GM06990 (cell line): Measurements from ENCODE around the gene PUS1.

Experiments used
- DNase-seq: peaks from one replicate; pipeline ENCODE4 v3.0.0-alpha.2; 2011; ENCODE audit not compliant: insufficient read length; ENCODE audit errors: extremely low read depth
- H3K27me3 ChIP-seq: replicated peaks from 2 replicates; pipeline ENCODE4 v1.6.0; 2011; ENCODE audit warnings: low read length; ENCODE audit not compliant: control insufficient read depth, insufficient read depth
- H3K36me3 ChIP-seq: 2 replicates; pipeline ENCODE4 v1.5.1; 2011; ENCODE audit warnings: low read length; ENCODE audit not compliant: control insufficient read depth, insufficient read depth
- H3K4me3 ChIP-seq: replicated peaks from 2 replicates; pipeline ENCODE4 v1.5.1; 2011; ENCODE audit warnings: low read depth, mild to moderate bottlenecking, control low read depth, low read length
- CTCF ChIP-seq: IDR thresholded peaks from 2 replicates; pipeline ENCODE4 v1.5.1; 2011; ENCODE audit warnings: low read length, control low read depth, mild to moderate bottlenecking, inconsistent platforms; ENCODE audit not compliant: insufficient read depth, poor library complexity, severe bottlenecking

Gene PUS1

GRCh38 chr12:131934535-131934934 is 5.5 kb downstream of the PUS1 start:
- no peak overlapping the region for H3K4me3 ChIP-seq
- TF ChIP-seq CTCF: no peak
- peaks cover 21% of the 10 kb centered on the region for H3K36me3 ChIP-seq
- no peaks in the 10 kb centered on the region for H3K27me3 ChIP-seq
- no peak for DNase-seq

GRCh38 chr12:131938082-131938481 is 9.0 kb downstream of the PUS1 start:
- H3K36me3 ChIP-seq: peaks cover 24% of the 10 kb centered on the region
- TF ChIP-seq CTCF: no peak
- no peak for DNase-seq
- H3K27me3 ChIP-seq: no peaks in the 10 kb centered on the region
- H3K4me3 ChIP-seq: no peak overlapping the region

GRCh38 chr12:131939007-131939406 is 9.9 kb downstream of the PUS1 start:
- no peak overlapping the region for H3K4me3 ChIP-seq
- DNase-seq: no peak
- no peak for TF ChIP-seq CTCF
- H3K36me3 ChIP-seq: peaks cover 21% of the 10 kb centered on the region
- no peaks in the 10 kb centered on the region for H3K27me3 ChIP-seq

GRCh38 chr12:131940141-131940547 is 11.1 kb downstream of the PUS1 start:
- H3K36me3 ChIP-seq: peaks cover 23% of the 10 kb centered on the region
- TF ChIP-seq CTCF: no peak
- DNase-seq: no peak
- no peaks in the 10 kb centered on the region for H3K27me3 ChIP-seq
- no peak overlapping the region for H3K4me3 ChIP-seq

- H3K36me3 ChIP-seq: peaks cover 23% of the 10 kb centered on the region
- DNase-seq: no peak
- TF ChIP-seq CTCF: no peak
- H3K4me3 ChIP-seq: no peak overlapping the region
- H3K27me3 ChIP-seq: no peaks in the 10 kb centered on the region
Observed at GRCh38 chr12:131941116-131941986, 12.3 kb downstream of the PUS1 start.
